Osteoblast (primary cell): Measurements from ENCODE around the gene C7. TPM values are rescaled to one million over a fixed set of nuclear protein-coding genes. Genes with fewer than 3 reads are reported as not detected.

Experiments used
- DNase-seq: peaks from one replicate; pipeline ENCODE4 v3.0.0; 2011; ENCODE audit warnings: low spot score, mixed read lengths; ENCODE audit not compliant: insufficient read length; ENCODE audit errors: missing footprints
- H2AFZ ChIP-seq: 2 replicates; pipeline ENCODE4 v1.6.0; 2011; ENCODE audit warnings: mild to moderate bottlenecking, low read length
- H3K27ac ChIP-seq: 2 replicates; pipeline ENCODE4 v1.5.1; 2011; ENCODE audit warnings: mild to moderate bottlenecking, low read depth, low read length, moderate library complexity
- H3K27me3 ChIP-seq: 2 replicates; pipeline ENCODE4 v1.6.0; 2012; ENCODE audit warnings: mild to moderate bottlenecking, control low read depth, inconsistent platforms, low read length, moderate library complexity; ENCODE audit not compliant: insufficient read depth
- H3K36me3 ChIP-seq: 2 replicates; pipeline ENCODE4 v1.5.1; 2011; ENCODE audit warnings: mild to moderate bottlenecking, low read length, control low read depth, moderate library complexity; ENCODE audit not compliant: insufficient read depth
- H3K4me1 ChIP-seq: 2 replicates; pipeline ENCODE4 v1.5.1; 2011; ENCODE audit warnings: mild to moderate bottlenecking, low read length, control low read depth, moderate library complexity; ENCODE audit not compliant: insufficient read depth
- H3K4me2 ChIP-seq: 2 replicates; pipeline ENCODE4 v1.6.0; 2011; ENCODE audit warnings: mild to moderate bottlenecking, low read length; ENCODE audit not compliant: insufficient read depth
- H3K4me3 ChIP-seq: fragments of 200-600 bp; sonication (generic); 3 replicates; pipeline ENCODE4 v1.5.1; 2012; ENCODE audit warnings: mild to moderate bottlenecking, low read length, inconsistent platforms; ENCODE audit not compliant: insufficient read depth
- H3K79me2 ChIP-seq: 2 replicates; pipeline ENCODE4 v1.6.0; 2012; ENCODE audit warnings: mild to moderate bottlenecking, low read length, control low read depth, inconsistent platforms; ENCODE audit not compliant: insufficient read depth
- H3K9me3 ChIP-seq: 2 replicates; pipeline ENCODE4 v1.5.1; 2011; ENCODE audit warnings: low read depth, low read length, control low read depth
- H4K20me1 ChIP-seq: 2 replicates; pipeline ENCODE4 v1.6.0; 2012; ENCODE audit warnings: mild to moderate bottlenecking, low read length, control low read depth; ENCODE audit not compliant: insufficient read depth
- CTCF ChIP-seq: IDR thresholded peaks from 2 replicates; pipeline ENCODE4 v1.5.1; 2011; ENCODE audit warnings: mild to moderate bottlenecking, low read depth, low read length, moderate library complexity; ENCODE audit errors: extremely low read depth
- total RNA-seq: library from RNA; depleted of rRNA; stranded (reverse); fragments of >200 nt; gene quantifications from 2 replicates; pipeline ENCODE4 v1.2.3, GENCODE V29; 2012

Gene C7
- total RNA-seq, 1 donor, result 0.36 TPM

DNA sequence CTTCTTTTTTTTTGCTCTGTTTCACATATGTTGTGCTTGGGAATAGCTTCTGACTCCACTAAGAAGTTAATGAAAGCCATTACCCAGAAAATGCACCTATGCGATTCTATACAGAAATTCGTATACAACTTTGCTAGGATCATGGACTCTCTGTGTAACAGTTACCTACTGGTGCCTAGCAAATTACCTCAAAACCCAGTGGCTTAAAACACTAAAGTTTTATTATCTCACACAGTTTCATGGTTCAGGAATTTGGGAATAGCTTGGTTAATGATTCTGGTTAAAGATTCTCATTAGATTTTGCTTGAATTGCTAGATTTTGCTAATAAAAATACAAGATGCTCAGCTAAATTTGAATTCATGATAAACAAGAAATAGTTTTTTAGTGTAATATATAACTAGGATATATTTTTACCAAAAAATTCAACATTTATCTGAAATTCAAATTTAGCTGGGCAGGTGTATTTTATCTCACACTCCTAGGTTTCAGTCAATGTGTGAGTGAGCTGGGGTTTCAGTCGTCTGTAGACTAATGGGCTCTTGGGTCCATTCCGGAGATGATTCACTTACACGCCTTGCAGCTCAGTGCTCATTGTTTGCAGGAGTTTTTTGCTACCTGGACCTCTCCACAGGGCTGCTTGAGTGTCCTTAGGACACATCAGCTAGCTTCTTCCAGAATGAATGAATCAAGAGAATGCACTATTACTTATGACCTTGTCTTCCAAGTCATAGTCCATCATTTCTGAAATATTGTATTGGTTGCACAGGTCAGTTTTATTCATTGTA is 86.7 kb downstream of the C7 start:
- no peaks in the 10 kb centered on the region for H3K79me2 ChIP-seq
- TF ChIP-seq CTCF, result no peak
- H2AFZ ChIP-seq, result no peak overlapping the region
- DNase-seq, result no peak
- no peaks in the 10 kb centered on the region for H3K9me3 ChIP-seq
- no peaks in the 10 kb centered on the region for H3K36me3 ChIP-seq
- peaks cover 3% of the 10 kb centered on the region for H3K4me1 ChIP-seq
- no peak overlapping the region for H3K27ac ChIP-seq
- no peak overlapping the region for H3K4me3 ChIP-seq
- no peaks in the 10 kb centered on the region for H4K20me1 ChIP-seq
- no peak overlapping the region for H3K4me2 ChIP-seq
- H3K27me3 ChIP-seq, result no peaks in the 10 kb centered on the region

DNA sequence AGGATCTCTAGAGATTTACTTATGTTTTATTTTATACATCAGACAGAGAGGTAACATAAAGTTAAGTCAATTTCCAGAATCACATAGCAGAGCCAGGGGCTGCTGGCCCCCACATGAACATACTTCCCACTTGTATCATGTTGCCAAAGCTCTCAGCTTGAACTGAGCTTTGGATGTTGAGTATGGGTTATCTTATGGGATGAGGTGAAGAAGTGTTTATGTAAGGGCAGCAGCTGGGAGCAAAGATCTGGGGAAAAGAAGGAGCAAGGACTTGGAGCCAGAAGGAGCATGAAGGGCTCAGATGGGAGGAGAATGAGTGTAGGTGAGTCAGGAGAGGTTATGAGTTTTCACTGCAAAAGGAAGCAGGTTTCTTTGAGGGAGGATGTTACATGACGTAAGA is 89.8 kb downstream of the C7 start:
- Histone ChIP-seq H4K20me1 (no peaks in the 10 kb centered on the region), H2AFZ (no peak overlapping the region), H3K27me3 (no peaks in the 10 kb centered on the region), H3K4me2 (no peak overlapping the region), H3K4me1 (no peaks in the 10 kb centered on the region), H3K4me3 (no peak overlapping the region), H3K79me2 (no peaks in the 10 kb centered on the region), H3K27ac (no peak overlapping the region), H3K9me3 (no peaks in the 10 kb centered on the region), H3K36me3 (no peaks in the 10 kb centered on the region)
- DNase-seq, result no peak
- no peak for TF ChIP-seq CTCF

GRCh38 chr5:40999966-41000365 is 90.7 kb downstream of the C7 start:
- H4K20me1 ChIP-seq, result no peaks in the 10 kb centered on the region

More at GRCh38 chr5:40999966-41000365, 90.7 kb downstream of the C7 start:
- Histone ChIP-seq H3K9me3 (no peaks in the 10 kb centered on the region), H3K36me3 (no peaks in the 10 kb centered on the region), H3K4me1 (no peaks in the 10 kb centered on the region), H3K4me3 (no peak overlapping the region), H3K27ac (no peak overlapping the region), H3K4me2 (no peak overlapping the region), H2AFZ (no peak overlapping the region), H3K79me2 (no peaks in the 10 kb centered on the region), H3K27me3 (no peaks in the 10 kb centered on the region)
- DNase-seq, result no peak
- no peak for TF ChIP-seq CTCF
